GM12874 (cell line): ENCODE data around the gene FAAP20.

Experiments
- TF ChIP-seq, protein P1 (sequence below): IDR thresholded peaks from 2 replicates; pipeline ENCODE4 v1.5.1; 2011; ENCODE audit warnings: low read depth, mild to moderate bottlenecking, control low read depth, low read length, moderate library complexity; ENCODE audit not compliant: insufficient read depth

FAAP20 gene

DNA sequence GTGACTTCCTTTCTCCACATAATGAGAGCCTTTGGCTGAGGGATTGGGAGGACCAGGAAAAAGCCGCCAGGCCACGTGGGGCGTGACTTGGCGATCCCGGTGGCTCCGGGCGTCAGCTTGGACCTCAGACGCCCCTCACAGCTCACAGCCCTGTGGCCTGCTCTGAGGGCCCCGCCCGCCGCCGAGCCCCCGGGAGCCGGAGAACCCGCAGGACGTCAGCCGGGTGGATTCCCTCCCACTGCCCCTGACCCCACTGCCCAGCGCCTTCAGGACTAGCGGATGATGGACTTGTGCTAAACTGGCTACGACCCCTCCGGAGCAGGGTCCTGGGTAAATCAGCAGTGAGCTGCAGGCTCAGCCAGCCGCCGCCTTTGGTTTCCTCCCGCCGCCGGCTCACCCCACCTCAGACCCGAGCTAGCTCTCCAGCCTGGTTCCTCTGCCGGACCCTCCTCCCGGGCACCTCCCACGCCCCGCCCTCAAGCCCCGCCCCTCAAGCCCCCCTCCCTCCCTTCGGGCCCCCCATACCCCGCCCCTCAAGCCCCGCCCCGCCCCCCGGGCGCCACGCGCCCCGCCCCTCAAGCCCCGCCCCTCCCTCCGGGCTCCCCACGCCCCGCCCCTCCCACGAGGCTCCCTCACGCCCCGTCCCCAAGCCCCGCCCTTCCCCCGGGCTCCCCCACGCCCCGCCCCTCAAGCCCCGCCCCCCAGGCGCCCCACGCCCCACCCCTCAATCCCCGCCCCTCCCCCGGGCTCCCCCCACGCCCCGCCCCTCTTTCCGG lies 10.0 kb upstream of the FAAP20 start:
- TF ChIP-seq, protein P1, sequence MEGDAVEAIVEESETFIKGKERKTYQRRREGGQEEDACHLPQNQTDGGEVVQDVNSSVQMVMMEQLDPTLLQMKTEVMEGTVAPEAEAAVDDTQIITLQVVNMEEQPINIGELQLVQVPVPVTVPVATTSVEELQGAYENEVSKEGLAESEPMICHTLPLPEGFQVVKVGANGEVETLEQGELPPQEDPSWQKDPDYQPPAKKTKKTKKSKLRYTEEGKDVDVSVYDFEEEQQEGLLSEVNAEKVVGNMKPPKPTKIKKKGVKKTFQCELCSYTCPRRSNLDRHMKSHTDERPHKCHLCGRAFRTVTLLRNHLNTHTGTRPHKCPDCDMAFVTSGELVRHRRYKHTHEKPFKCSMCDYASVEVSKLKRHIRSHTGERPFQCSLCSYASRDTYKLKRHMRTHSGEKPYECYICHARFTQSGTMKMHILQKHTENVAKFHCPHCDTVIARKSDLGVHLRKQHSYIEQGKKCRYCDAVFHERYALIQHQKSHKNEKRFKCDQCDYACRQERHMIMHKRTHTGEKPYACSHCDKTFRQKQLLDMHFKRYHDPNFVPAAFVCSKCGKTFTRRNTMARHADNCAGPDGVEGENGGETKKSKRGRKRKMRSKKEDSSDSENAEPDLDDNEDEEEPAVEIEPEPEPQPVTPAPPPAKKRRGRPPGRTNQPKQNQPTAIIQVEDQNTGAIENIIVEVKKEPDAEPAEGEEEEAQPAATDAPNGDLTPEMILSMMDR: no peak

DNA sequence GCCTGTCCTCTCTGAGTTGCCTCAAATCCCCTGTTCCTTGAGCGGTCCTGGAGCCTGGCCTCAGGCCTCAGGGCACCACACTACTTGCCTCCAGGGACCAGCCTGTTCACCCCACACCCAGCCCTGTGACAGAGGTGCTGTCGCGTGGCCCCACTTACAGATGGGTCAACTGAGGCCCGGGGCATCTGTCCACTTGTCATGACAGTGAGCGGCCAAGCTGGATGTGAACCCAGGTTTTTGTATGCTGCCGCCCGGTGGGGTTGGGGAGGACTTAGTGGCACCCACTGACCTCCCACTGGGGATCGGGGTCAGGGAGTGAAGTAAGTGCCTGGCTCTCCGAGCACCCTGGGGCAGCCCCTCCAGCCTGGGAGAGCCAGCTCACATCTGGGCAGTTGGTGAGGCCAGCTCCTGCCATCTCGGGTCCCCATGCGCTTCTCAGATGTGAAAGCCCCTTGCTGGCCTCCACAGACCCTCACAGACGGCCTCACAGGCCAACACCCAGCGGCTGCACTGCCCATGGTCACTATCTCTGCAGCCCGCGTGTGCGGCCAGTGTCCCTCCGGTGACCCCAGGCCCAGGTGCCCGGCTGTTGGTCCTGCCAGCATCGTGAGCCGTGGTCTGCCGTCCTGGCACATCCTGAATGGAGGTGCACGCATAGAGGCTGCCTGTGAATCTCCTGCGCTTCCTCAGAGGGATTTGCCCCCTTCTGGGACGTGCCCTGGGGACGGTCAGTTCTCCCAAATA lies 9.3 kb upstream of the FAAP20 start:
- TF ChIP-seq, protein P1: no peak

DNA sequence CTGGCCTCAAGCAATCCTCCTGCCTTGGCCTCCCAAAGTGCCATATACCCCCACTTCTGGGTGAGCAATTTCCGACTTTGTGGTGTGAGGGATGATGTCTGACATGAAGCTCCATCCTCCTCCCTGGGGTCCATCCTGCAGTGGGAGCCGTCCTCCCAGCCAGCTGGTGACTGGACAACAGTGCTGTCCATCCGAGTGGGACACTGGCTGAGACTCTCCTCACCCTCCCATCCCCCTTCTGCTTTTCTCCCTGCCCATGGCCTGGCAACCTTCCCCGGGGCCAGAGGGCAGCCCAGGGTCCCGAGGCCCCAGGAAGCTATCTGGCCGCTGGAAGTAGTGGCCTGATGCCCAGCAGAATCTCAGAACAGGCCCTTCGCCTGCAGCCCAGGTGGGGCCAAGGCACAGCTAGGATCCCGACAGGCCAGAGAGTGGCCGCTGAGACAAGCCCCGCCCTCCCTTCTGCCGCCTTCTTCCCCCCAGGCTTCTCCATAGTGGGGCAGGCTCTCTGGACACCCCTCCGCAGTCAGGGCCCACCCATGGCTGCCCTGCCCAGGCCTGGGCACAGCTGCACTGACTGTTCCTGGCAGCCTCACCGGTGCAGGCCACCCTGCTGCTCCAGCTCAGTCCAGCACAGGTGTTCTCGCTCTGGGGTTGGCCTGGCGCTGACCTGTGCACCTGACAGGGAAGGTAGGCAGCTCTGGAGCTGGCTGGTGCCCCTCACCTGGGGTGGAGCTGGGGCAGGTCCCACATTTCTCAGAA lies 8.4 kb upstream of the FAAP20 start:
- TF ChIP-seq, protein P1: no peak

DNA sequence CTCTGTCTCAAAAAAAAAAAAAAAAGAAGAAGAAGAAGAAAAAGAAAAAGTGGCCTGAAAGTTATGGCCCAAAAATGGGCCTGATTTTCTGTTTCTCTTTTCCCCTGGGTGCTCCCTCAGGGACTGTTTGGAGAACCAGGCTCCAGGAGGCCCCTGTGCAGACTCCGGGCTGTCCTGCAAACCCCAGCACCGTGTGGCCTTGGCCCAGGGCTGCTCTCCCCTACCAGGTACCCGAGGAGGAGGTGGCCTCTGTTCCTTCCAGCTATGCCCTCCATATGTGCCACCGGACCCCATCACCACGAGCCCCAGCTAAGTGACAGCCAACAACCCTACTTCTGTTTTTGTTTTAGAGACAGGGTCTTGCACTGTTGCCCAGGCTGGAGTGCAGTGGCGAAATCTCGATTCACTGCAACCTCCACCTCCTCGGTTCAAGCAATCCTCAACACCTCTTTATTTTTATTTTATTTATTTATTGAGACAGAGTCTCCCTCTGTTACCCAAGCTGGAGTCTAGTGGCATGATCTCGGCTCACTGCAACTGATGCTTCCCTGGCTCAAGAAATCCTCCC lies 7.5 kb upstream of the FAAP20 start:
- TF ChIP-seq, protein P1: no peak

DNA sequence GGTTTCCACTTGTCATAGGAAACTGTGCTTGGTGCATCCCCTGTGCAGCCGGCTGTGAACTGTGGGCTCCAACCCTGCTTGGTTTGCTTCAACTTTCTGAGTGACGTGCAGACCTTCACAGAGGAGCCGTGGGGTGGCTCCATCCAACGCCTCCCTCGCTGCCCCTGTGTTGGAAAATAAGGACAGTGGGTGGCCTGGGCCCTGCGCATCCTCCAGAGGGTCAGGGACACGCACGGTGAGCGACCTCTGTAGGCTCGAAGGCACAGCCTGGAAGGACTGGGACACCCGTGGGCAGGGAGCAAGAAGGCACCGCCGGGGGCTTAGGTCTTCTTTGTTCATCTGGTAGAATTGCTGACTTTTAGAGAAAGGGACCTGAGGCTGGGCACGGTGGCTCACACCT lies 6.5 kb upstream of the FAAP20 start:
- TF ChIP-seq, protein P1: no peak

DNA sequence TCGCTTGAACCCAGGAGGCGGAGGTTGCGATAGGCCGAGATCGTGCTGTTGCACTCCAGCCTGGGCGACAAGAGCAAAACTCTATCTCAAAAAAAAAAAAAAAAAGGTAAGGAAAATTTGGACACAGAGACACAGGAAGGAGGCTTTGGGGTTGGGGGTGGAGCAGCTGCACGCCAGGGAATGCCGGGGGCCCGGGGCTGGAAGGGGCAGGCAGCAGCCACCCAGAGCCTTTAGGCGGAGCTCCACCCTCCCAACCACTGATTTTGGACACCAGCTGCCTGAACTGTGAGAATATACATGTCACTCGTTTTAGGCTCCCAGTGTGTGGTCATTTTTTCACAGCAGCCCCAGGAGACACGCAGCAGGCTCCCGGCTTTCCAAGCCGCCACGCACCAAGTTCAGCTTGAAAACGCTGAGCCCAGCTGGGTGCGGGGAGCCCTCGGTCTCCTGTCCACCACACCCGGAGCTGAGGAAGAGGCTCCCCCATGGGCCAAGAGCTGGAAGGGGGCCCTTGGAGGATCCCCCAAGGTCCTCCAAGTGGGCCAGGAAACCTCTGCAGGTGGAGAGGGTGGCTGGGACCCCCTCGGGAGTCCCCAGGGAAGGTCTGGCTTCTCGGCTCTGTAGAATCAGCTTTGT lies 5.9 kb upstream of the FAAP20 start:
- TF ChIP-seq, protein P1: no peak
